ENCODE data around the gene GLMP. TPM values are rescaled to one million over a fixed set of nuclear protein-coding genes. Genes with fewer than 3 reads are reported as not detected.

GLMP gene
- total RNA-seq, 2 experiments from 2014 or later = 9.3 to 11.3 TPM

DNA sequence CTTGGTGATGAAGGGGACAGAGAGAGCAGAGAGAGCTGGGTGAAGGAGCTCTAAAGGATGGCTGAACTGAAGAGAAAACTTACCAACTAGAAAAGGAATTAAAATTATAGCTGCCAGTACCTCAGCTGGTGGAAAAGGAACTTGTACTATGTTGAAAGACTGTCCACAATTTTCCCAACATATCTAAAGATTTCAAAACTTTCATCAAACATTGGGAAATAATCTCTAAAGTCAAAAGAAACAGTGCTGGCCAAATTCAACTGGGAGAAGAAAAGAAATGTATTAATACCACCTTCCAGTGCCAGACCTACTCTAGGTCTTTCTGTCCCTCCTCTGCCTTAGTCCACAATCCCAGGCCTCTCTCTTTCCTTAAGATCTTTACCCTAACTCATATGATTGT is 18.9 kb downstream of the GLMP start:
- no peaks in the 10 kb centered on the region for H3K9me3 Mint-ChIP-seq
- no peaks in the 10 kb centered on the region for H3K27me3 Mint-ChIP-seq
- POLR2A ChIA-PET = interaction anchor here (0.6 to 1.2 kb wide), 2 partner anchors 31 to 110 kb away, joined by 3 to 5 read pairs; no protein-coding TSS in a partner anchor
- peak overlapping the region; percentile 25 for H3K27ac Mint-ChIP-seq
- no peak for DNase-seq
- ATAC-seq = no peak
- intact Hi-C loops (cut with micrococcal nuclease) = no loop called here
- CTCF ChIA-PET = interaction anchor here (0.9 to 1.5 kb wide), 2 partner anchors 21 to 43 kb away, joined by 3 read pairs; no protein-coding TSS in a partner anchor
- no peak overlapping the region for H3K4me3 Mint-ChIP-seq
- TF ChIP-seq, protein P1, sequence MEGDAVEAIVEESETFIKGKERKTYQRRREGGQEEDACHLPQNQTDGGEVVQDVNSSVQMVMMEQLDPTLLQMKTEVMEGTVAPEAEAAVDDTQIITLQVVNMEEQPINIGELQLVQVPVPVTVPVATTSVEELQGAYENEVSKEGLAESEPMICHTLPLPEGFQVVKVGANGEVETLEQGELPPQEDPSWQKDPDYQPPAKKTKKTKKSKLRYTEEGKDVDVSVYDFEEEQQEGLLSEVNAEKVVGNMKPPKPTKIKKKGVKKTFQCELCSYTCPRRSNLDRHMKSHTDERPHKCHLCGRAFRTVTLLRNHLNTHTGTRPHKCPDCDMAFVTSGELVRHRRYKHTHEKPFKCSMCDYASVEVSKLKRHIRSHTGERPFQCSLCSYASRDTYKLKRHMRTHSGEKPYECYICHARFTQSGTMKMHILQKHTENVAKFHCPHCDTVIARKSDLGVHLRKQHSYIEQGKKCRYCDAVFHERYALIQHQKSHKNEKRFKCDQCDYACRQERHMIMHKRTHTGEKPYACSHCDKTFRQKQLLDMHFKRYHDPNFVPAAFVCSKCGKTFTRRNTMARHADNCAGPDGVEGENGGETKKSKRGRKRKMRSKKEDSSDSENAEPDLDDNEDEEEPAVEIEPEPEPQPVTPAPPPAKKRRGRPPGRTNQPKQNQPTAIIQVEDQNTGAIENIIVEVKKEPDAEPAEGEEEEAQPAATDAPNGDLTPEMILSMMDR (IDR thresholded peaks at IDR 0.05) = no peak
- peaks cover 18% of the 10 kb centered on the region for H3K4me1 Mint-ChIP-seq (ENCODE audit: low read depth)
- peaks cover 66% of the 10 kb centered on the region for H3K36me3 Mint-ChIP-seq (ENCODE audit: low read depth)

DNA sequence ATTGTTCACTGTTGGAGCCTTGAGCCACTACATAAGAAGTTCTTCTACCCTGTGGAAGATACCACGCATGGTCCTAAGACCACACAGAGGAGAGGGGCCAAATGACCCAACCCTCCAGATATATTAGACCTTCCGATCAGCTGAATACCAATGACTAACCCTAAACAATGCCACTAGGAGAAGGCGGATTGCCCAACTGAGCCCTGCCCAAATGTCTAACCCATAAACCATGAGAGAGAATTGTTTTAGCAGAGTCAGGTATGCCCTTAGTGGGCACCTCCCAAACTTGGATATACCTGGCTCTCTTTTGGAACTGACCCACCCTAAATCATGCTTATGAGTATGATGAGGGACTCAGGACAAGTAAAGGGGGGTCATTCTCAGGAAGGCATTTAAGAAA is 25.2 kb downstream of the GLMP start:
- no peak overlapping the region for H3K4me3 Mint-ChIP-seq
- CTCF ChIA-PET = no interaction called here
- no peak for ATAC-seq
- intact Hi-C loops (cut with micrococcal nuclease) = no loop called here
- H3K4me1 Mint-ChIP-seq (ENCODE audit: low read depth) = no peaks in the 10 kb centered on the region
- no peaks in the 10 kb centered on the region for H3K9me3 Mint-ChIP-seq
- H3K36me3 Mint-ChIP-seq (ENCODE audit: low read depth) = peaks cover 58% of the 10 kb centered on the region
- POLR2A ChIA-PET = interaction anchor here (1.1 to 5.1 kb wide), 2 partner anchors 12 to 17 kb away, joined by 3 to 50 read pairs; partner anchors contain the start of genes SMG5 and TMEM79
- no peak for DNase-seq
- H3K27me3 Mint-ChIP-seq = no peaks in the 10 kb centered on the region
- TF ChIP-seq, protein P1 (IDR thresholded peaks at IDR 0.05) = no peak
- no peak overlapping the region for H3K27ac Mint-ChIP-seq

DNA sequence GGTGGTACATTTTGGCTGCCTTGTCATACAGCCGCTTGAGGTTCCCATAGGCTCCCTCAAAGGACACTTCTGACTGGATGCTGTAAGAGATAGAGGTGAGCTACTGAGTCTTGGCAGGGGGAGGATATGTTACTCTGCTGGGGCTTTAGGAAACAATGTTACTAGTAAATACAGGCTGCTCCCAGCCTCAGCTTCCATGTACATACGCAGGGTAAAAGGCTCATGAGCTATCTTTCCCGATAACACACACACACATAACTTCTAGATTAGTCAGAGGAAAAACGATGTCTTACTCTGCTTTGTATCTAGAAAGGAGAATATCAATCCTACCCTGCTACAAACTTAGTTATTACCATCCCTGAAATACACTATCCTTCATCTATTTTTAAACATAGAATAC is 27.1 kb downstream of the GLMP start:
- intact Hi-C loops (cut with micrococcal nuclease) = no loop called here
- CTCF ChIA-PET = interaction anchor here (1.1 kb wide), 1 partner anchor 127 kb away, joined by 3 read pairs; no protein-coding TSS in a partner anchor
- TF ChIP-seq, protein P1 (IDR thresholded peaks at IDR 0.05) = no peak
- Mint-ChIP-seq H3K27ac (no peak overlapping the region), H3K27me3 (no peaks in the 10 kb centered on the region), H3K4me1 (ENCODE audit: low read depth) (peaks cover 3% of the 10 kb centered on the region), H3K9me3 (no peaks in the 10 kb centered on the region), H3K36me3 (ENCODE audit: low read depth) (peaks cover 58% of the 10 kb centered on the region), H3K4me3 (no peak overlapping the region)
- ATAC-seq = no peak
- no peak for DNase-seq
- POLR2A ChIA-PET = interaction anchor here (1.0 to 2.3 kb wide), 4 partner anchors 9 to 21 kb away, joined by 3 to 10 read pairs (median 4); partner anchors contain the start of gene PAQR6

DNA sequence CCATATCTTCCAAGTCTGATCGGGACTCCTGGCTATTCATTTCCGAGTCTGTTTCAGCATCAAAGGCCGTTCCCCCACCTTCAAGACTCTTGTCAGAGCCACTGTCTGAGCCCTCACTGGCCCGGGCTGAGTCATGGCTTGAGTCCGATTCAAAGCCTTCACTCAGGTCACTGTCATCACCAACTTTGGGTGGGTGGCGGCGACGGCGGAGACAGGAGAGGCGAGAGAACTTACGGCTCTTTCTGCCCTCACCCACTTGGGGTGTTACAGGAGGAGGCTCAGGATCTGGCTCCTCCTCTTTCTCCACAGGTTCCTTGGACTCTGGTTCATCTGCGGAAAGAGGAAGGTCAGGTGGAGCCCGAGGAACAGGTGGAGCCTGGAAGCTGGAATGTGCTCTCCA is 29.4 kb downstream of the GLMP start:
- TF ChIP-seq, protein P1 (IDR thresholded peaks at IDR 0.05) = no peak
- no peak for ATAC-seq
- POLR2A ChIA-PET = no interaction called here
- intact Hi-C loops (cut with micrococcal nuclease) = no loop called here
- Mint-ChIP-seq H3K4me3 (no peak overlapping the region), H3K4me1 (ENCODE audit: low read depth) (peaks cover 4% of the 10 kb centered on the region), H3K9me3 (no peaks in the 10 kb centered on the region), H3K27me3 (no peaks in the 10 kb centered on the region), H3K36me3 (ENCODE audit: low read depth) (peaks cover 64% of the 10 kb centered on the region), H3K27ac (no peak overlapping the region)
- CTCF ChIA-PET = no interaction called here
- DNase-seq = no peak

DNA sequence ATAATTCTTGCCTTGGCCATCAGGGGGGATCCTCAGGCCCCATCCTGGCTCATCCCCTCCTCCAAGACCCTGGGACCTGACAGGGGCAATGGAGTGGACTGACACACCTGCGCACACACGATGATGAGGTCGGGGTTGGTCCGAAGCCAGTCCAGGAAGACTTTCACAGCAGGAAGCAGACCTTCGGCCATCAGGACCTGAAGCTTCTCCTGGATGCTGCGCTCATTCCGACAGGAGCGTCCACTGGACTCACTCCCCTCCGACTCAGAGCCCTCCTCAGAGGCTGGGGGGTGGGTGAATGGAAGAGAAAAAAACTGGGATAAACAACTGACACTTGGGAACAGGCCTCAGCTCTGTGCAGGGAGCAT is 32.2 kb downstream of the GLMP start:
- TF ChIP-seq, protein P1 (IDR thresholded peaks at IDR 0.05) = no peak
- H3K27ac Mint-ChIP-seq = no peak overlapping the region
- no peak overlapping the region for H3K4me3 Mint-ChIP-seq
- intact Hi-C loops (cut with micrococcal nuclease) = no loop called here
- ChIA-PET POLR2A (interaction anchor here (0.9 to 2.0 kb wide), 9 partner anchors 8 to 44 kb away, joined by 3 to 8 read pairs (median 4); partner anchors contain the start of genes PAQR6, TMEM79 and VHLL), CTCF (no interaction called here)
- ATAC-seq (no peak), DNase-seq (no peak)
- no peaks in the 10 kb centered on the region for H3K9me3 Mint-ChIP-seq
- no peaks in the 10 kb centered on the region for H3K27me3 Mint-ChIP-seq
- peaks cover 72% of the 10 kb centered on the region for H3K36me3 Mint-ChIP-seq (ENCODE audit: low read depth)
- peaks cover 4% of the 10 kb centered on the region for H3K4me1 Mint-ChIP-seq (ENCODE audit: low read depth)

All from activated CD8-positive, alpha-beta T cell treated with anti-CD3 and anti-CD28 coated beads for 36 hours (primary cell).